ENCODE measurements around the gene PDZD2. TPM values are rescaled to one million over a fixed set of nuclear protein-coding genes. Genes with fewer than 3 reads are reported as not detected.

Gene PDZD2
- total RNA-seq, 1 donor, result 0.52 TPM

DNA sequence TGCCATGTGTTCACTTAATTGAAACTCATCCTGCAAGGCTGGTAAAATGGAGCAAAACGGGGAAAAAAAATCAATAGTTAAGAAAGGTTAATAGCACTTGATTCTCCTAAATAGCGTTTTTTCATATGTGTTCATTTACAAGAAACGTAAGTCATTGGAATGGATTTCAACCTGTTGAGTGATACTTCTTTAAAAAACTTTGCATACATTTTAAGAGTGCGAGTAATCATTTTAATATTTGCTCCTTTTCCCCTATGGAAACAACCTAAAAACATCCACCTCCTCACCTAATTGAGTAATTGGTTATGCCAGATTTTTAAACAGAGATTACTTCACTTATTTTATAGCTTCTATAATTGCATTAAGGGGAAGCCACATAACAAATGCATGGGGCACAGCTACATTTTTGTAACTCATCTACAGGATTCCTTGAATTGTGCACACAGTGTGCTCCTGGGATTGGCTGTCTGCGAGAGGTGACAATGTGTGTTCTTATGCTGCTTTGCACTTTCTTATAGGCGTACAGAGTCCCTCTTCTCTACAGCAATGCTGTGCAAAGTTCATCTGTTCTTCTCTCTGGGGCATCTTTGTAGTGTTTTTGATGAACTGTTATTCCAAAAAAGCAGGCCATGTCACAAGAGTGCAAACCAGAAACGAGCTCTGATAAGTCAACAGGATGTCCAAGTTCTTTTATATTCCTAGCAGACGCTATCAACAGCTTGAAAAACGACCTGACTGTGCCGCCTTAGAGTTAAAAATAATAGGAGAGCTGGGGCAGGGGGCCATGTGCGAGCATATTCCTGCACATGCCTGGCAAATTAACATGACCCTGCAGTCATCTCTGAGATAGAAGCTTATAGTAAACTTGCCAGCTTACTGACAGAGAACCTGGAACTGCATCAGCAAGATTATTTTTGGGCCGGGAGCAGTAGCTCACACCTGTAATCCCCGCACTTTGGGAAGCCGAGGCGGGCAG, 417.2 kb downstream of the PDZD2 start:
- Histone ChIP-seq H3K4me1 (ENCODE audit: insufficient read depth, low read length) (no peaks in the 10 kb centered on the region), H3K27me3 (ENCODE audit: insufficient read depth, low read length) (no peaks in the 10 kb centered on the region), H3K9me3 (ENCODE audit: low read depth, low read length) (no peaks in the 10 kb centered on the region), H3K4me3 (ENCODE audit: low read length) (no peak overlapping the region)

DNA sequence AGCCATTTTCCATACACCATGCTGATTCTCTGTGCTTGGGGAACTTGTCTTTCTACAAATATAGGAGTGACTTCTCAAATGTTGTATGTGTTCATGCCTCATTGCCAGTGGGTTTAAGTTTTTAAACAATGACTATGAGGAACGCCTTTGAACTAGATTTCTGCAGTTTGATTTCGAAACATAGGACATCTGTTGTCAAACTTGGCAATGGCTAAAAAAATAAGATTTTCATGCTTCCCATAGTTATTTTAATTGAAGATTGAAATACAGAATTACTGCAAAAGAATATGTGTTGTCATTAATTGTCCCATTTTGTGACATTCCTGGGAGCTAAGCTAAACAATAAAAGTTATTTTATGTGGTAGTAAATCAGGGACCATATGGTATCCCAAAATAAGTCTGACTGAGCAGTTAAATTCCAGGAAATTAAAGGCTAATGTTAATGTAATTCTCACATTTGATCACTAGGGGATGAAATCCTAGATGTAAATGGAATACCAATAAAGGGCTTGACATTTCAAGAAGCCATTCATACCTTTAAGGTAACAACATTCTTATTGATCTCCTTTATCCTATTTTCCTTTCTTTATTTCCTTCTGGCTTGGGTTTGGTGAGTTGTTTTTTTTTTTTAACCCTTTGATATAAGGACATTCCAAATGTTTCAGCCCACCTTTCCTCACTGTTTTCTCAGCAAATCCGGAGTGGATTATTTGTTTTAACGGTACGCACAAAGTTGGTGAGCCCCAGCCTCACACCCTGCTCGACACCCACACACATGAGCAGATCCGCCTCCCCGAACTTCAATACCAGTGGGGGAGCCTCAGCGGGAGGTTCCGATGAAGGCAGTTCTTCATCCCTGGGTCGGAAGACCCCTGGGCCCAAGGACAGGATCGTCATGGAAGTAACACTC, 418.5 kb downstream of the PDZD2 start:
- Histone ChIP-seq H3K4me1 (ENCODE audit: insufficient read depth, low read length) (no peaks in the 10 kb centered on the region), H3K9me3 (ENCODE audit: low read depth, low read length) (no peaks in the 10 kb centered on the region), H3K27me3 (ENCODE audit: insufficient read depth, low read length) (no peaks in the 10 kb centered on the region), H3K4me3 (ENCODE audit: low read length) (no peak overlapping the region)

DNA sequence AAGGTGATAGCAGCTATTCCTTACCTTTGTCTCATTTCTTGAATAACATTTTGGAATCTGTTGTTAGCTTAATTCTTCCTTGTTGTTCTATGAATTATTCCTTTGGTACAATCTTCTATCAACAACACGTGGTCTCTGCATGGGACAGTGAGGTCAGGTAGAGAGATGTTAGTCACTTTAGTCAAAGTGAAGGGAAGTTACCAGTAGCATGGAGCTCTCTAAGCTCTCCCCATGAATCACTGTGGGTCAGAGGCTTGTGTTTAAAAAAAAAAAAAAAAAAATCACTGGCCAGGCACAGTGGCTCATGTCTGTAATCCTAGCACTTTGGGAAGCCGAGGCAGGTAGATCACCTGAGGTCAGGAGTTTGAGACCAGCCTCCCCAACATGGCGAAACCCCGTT, 419.2 kb downstream of the PDZD2 start:
- no peaks in the 10 kb centered on the region for H3K4me1 ChIP-seq (ENCODE audit: insufficient read depth, low read length)
- H3K27me3 ChIP-seq (ENCODE audit: insufficient read depth, low read length), result no peaks in the 10 kb centered on the region
- no peaks in the 10 kb centered on the region for H3K9me3 ChIP-seq (ENCODE audit: low read depth, low read length)
- H3K4me3 ChIP-seq (ENCODE audit: low read length), result no peak overlapping the region

DNA sequence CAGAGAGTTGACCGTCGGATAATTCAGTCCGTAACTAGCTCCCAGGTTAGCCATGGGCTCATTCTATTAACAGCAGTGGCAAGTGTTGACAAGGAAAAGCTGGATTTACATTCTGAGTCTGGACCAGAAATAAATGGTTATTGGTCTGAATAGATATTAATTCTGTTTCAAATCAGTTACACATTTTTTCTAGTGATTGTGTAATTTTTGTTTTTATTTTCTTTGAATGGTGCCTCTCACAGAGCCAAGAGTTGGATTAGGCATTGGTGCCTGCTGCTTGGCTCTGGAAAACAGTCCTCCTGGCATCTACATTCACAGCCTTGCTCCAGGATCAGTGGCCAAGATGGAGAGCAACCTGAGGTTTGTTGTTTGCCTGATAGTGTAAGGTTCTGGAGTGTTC, 420.1 kb downstream of the PDZD2 start:
- H3K4me1 ChIP-seq (ENCODE audit: insufficient read depth, low read length), result no peaks in the 10 kb centered on the region
- H3K4me3 ChIP-seq (ENCODE audit: low read length), result no peak overlapping the region
- H3K9me3 ChIP-seq (ENCODE audit: low read depth, low read length), result no peaks in the 10 kb centered on the region
- H3K27me3 ChIP-seq (ENCODE audit: insufficient read depth, low read length), result no peaks in the 10 kb centered on the region

DNA sequence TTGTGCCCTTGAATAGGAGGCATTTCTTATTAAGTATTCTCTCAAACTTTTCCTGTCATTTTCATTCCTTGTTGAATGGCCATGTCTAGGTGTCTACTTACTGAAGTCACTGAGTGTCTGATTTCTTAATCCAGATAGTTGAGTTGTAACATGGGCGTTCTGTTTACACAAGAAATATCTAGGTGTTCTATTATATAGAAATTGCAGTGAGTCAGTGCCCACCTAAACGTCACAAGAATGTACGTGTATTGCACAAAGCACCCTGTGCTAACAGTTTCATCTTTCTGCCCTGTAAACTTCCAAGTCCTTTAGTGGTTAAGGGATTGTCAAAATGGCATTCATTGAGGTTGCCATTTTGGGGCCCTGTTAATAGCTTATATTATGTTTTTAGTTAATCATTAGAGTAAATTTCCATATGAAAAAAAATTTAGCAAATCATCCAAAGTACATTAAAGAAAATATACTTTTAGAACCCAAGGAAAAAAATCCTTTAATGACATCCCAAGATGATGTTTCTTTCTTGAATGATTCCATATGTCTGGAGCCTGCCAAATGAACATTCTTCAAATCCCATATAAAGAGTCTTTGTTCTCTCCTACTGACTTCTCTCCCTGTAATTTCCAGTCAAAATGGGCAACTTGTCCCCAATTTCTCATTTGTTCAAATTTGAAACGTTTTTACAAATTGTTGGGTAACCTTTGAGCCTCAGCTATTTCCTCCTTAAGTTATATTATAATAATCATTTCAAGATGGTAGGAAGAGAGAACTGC, 421.0 kb downstream of the PDZD2 start:
- Histone ChIP-seq H3K27me3 (ENCODE audit: insufficient read depth, low read length) (no peaks in the 10 kb centered on the region), H3K9me3 (ENCODE audit: low read depth, low read length) (no peaks in the 10 kb centered on the region), H3K4me3 (ENCODE audit: low read length) (no peak overlapping the region), H3K4me1 (ENCODE audit: insufficient read depth, low read length) (no peaks in the 10 kb centered on the region)

DNA sequence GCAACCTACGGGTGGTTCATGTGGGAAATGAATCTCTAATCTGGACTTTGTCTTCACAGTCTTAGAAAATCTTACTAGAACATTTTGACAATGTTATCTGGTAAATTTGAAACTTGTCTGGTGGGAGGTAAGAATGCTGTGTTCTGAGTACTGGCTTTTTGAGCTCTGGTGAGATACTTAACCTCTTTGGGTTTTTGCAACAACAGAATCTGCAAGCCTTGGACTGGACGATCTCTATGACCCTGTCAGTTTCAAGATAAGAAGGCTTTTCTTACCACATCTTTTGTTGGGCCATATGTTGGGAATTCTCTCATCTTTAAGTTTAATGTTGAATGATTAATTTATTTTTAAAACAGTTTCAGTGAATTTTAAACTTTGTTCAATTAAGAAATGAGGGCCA, 422.3 kb downstream of the PDZD2 start:
- Histone ChIP-seq H3K9me3 (ENCODE audit: low read depth, low read length) (no peaks in the 10 kb centered on the region), H3K27me3 (ENCODE audit: insufficient read depth, low read length) (no peaks in the 10 kb centered on the region), H3K4me3 (ENCODE audit: low read length) (no peak overlapping the region), H3K4me1 (ENCODE audit: insufficient read depth, low read length) (no peaks in the 10 kb centered on the region)

DNA sequence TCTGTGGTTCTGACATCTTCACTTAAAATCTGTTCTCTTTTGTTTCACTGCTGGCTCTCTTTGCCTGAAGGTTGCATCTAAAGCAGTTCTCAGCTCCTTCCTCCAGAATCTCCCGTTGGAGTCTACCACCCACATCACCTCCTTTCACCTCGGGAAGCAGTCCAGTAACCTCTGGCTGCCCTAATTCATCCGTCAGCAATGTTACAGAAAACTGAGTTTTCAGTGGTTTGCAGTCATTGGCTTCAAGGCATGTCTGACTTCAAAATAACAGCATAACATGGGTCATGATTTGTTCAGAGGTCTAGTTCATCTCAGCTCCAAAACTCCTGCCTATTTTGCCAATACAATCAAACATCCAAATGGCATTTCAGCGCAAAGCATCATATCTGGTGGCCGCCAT, 427.5 kb downstream of the PDZD2 start:
- H3K4me3 ChIP-seq (ENCODE audit: low read length), result no peak overlapping the region
- H3K27me3 ChIP-seq (ENCODE audit: insufficient read depth, low read length), result no peaks in the 10 kb centered on the region
- H3K9me3 ChIP-seq (ENCODE audit: low read depth, low read length), result no peaks in the 10 kb centered on the region
- no peaks in the 10 kb centered on the region for H3K4me1 ChIP-seq (ENCODE audit: insufficient read depth, low read length)

DNA sequence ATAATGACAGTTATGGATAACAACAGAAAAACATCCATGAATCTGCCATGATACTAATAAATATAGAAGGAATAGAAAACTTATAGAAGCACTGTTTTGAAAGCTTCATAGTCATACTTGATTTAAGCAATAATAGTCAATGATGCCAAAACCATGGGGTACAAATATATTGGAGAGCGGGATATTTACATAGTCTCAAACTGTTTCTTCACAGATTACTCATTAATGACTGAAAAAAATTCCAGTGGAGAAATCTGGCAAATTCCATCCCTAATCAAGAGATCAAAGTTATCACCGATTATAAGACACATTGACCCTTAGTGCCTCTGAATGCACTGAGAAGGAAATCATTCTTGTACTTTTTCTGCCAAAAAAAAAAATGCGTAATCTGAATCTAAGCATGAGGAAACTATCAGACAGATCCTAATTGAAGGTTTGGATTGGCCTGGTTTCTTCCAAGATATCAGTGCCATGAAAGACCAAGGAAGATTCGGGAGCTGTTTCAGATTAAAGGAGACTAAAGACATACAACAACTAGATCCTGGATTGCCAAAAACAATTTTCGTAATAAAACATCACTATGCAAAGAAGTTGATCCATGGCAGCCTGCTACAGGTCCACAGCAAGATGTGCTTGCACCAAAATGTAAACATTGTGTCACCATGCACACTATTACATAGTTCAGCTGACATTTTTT, 429.0 kb downstream of the PDZD2 start:
- Histone ChIP-seq H3K9me3 (ENCODE audit: low read depth, low read length) (no peaks in the 10 kb centered on the region), H3K4me3 (ENCODE audit: low read length) (no peak overlapping the region), H3K27me3 (ENCODE audit: insufficient read depth, low read length) (no peaks in the 10 kb centered on the region), H3K4me1 (ENCODE audit: insufficient read depth, low read length) (no peaks in the 10 kb centered on the region)

DNA sequence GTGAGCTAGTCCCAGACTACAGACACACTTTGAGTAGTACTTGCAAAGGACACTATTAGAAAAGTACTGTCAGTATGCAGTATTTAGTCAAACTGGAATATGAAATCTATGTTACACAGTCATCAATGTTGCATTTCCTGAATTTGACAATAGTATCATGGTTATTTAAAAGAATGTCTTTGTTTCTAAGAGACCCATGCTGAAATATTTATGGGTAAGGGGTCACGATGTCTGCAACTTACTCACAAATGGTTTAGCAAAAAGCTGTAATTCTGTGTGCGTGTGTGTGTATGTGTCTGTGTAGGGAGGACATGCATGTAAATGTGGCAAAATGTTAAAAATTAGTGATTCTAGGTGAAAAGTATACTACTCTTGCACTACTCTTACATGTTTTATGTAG, 429.6 kb downstream of the PDZD2 start:
- Histone ChIP-seq H3K4me3 (ENCODE audit: low read length) (no peak overlapping the region), H3K27me3 (ENCODE audit: insufficient read depth, low read length) (no peaks in the 10 kb centered on the region), H3K4me1 (ENCODE audit: insufficient read depth, low read length) (no peaks in the 10 kb centered on the region), H3K9me3 (ENCODE audit: low read depth, low read length) (no peaks in the 10 kb centered on the region)

DNA sequence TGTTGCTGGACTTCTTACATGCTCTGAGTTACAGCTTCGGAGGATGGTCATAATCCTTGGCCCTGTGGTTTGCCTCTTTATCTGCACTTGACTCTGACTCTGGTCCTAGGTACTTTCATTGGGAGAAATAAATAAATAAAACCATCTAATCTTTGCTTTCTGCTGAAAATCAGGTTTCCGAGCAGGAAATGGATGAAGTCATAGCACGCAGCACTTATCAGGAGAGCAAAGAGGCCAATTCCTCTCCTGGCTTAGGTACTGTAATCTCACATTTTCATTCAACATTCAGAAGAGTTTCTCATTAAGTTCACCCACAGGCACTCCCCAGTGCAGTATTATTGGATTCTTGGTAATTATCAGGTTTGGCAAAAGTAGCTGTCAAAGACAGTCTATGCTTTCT, 430.5 kb downstream of the PDZD2 start:
- H3K4me1 ChIP-seq (ENCODE audit: insufficient read depth, low read length), result no peaks in the 10 kb centered on the region
- no peak overlapping the region for H3K4me3 ChIP-seq (ENCODE audit: low read length)
- H3K27me3 ChIP-seq (ENCODE audit: insufficient read depth, low read length), result no peaks in the 10 kb centered on the region
- no peaks in the 10 kb centered on the region for H3K9me3 ChIP-seq (ENCODE audit: low read depth, low read length)

DNA sequence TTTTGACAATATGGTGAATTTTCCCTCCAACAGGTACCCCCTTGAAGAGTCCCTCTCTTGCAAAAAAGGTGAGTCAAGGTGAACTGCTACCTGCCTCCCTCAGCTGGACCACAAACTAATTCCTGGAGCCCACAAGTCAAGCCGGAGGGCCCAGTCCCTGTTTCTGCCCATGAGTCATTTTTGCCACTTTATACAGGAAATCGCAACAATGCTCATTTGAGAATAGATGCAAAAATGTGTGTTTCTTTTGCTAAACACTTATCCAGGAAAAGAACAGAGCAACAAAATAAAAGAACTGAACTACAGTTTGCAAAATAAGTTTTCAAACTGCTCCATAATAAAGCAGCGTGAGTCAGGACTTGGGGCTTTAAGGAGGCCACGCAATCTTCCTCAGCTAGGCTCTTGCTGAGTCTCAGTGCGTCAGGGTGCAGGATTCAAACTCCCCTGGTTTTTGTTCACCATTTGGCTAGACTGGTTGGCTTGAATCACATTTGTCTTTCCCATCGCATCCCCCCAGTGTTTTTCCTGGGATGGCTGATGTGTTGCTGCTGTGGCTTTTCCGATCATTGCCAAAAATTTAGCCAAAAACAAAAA, 432.5 kb downstream of the PDZD2 start:
- no peak overlapping the region for H3K4me3 ChIP-seq (ENCODE audit: low read length)
- no peaks in the 10 kb centered on the region for H3K4me1 ChIP-seq (ENCODE audit: insufficient read depth, low read length)
- H3K27me3 ChIP-seq (ENCODE audit: insufficient read depth, low read length), result no peaks in the 10 kb centered on the region
- H3K9me3 ChIP-seq (ENCODE audit: low read depth, low read length), result no peaks in the 10 kb centered on the region

DNA sequence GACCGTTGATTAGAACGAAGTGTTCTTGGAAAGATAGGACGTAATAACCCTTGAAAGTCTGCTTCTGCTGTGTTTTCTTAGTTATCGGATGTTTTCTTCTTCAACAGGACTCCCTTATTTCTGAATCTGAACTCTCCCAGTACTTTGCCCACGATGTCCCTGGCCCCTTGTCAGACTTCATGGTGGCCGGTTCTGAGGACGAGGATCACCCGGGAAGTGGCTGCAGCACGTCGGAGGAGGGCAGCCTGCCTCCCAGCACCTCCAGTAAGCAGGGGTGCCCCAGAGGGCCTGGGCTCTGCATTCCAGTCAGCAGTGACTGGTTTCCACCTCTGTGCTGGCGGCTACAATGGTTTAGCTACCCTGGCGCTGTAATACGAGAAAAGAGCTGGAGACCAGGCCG, 433.1 kb downstream of the PDZD2 start:
- H3K27me3 ChIP-seq (ENCODE audit: insufficient read depth, low read length), result no peaks in the 10 kb centered on the region
- no peaks in the 10 kb centered on the region for H3K4me1 ChIP-seq (ENCODE audit: insufficient read depth, low read length)
- no peak overlapping the region for H3K4me3 ChIP-seq (ENCODE audit: low read length)
- H3K9me3 ChIP-seq (ENCODE audit: low read depth, low read length), result no peaks in the 10 kb centered on the region

DNA sequence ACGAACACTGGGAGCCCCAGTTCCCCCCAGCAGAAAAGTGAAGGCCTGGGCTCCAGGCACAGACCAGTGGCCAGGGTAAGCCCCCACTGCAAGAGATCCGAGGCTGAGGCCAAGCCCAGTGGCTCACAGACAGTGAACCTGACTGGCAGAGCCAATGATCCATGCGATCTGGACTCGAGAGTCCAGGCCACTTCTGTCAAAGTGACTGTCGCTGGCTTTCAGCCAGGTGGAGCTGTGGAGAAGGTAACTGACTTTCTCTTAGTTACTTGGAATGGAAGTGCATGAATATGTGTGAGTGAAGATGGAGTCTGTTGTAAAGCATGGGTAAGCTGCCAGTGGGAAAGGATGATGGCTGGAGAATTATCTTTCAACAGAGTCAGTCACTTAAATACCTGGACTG, 435.5 kb downstream of the PDZD2 start:
- Histone ChIP-seq H3K27me3 (ENCODE audit: insufficient read depth, low read length) (no peaks in the 10 kb centered on the region), H3K4me3 (ENCODE audit: low read length) (no peak overlapping the region), H3K9me3 (ENCODE audit: low read depth, low read length) (no peaks in the 10 kb centered on the region), H3K4me1 (ENCODE audit: insufficient read depth, low read length) (no peaks in the 10 kb centered on the region)
